Transverse colon (tissue), 4 donors: ENCODE measurements around the gene TRABD2B.

ENCODE experiments used
- CTCF ChIP-seq, 5 experiments: fragments of 200-600 bp in 3 of 5; fragments of 450-650 bp in 2 of 5; sonication (generic) in 3 of 5; IDR thresholded peaks; 1 replicate in 2 of 5; 2 replicates in 3 of 5; pipeline ENCODE4 v1.5.1; 2016 to 2017; ENCODE audit warnings: antibody characterized with exemption in 5 of 5, inconsistent platforms in 3 of 5, mild to moderate bottlenecking in 2 of 5, moderate library complexity in 1 of 5
- EP300 ChIP-seq: sonication (generic); formaldehyde crosslinking; IDR thresholded peaks from one replicate; pipeline ENCODE4 v1.6.1; 2017; ENCODE audit warnings: antibody characterized with exemption, low read depth
- POLR2A ChIP-seq: fragments of 450-650 bp; IDR thresholded peaks from one replicate; pipeline ENCODE4 v1.6.1; 2016; ENCODE audit warnings: antibody characterized with exemption, mild to moderate bottlenecking, moderate library complexity
- POLR2AphosphoS5 ChIP-seq, 3 donors: sonication (generic); formaldehyde crosslinking; IDR thresholded peaks; one replicate each; pipeline ENCODE4 v1.6.1; 2016; ENCODE audit warnings: antibody characterized with exemption in 3 of 3

DNA sequence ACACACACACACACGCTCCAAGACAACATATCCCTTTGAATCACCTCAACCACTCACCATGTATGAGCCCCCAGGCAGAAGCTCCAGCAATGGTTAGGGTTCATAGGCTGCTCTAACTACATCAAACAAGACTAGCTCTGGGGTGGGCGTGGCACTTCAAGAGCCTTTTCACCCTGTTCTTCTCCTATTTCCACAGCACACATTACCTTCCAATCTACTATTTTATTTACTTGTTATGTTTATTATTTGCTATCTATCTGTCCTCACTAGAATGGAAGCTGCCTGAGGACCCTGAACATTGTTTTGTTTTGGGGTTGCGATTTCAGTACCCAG, 28.7 kb downstream of the TRABD2B start:
- no peak for TF ChIP-seq CTCF (IDR thresholded peaks at IDR 0.05)
- no peak for TF ChIP-seq EP300
- TF ChIP-seq POLR2A = no peak
- TF ChIP-seq POLR2AphosphoS5 (IDR thresholded peaks at IDR 0.05) = no peak
